ENCODE data around the gene MORN1.

DNA sequence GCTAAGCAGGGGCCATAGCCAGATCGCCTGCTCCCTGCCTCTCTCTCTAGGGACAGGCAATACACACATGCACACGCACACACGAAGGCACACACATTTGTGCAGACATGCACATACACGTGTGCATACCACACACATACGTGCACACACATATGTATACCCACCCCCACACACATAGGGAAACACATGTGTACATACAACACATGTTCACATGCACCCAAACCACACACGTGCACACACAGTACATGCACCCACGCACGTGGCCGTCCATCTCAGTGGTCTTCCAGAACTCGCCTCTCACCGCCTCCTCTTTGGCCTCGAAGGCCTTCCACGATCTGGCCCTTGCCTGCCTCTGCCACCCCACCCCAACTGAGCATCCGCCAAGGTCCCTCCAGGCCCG is 46.3 kb upstream of the MORN1 start:
- TF ChIP-seq, protein P1, sequence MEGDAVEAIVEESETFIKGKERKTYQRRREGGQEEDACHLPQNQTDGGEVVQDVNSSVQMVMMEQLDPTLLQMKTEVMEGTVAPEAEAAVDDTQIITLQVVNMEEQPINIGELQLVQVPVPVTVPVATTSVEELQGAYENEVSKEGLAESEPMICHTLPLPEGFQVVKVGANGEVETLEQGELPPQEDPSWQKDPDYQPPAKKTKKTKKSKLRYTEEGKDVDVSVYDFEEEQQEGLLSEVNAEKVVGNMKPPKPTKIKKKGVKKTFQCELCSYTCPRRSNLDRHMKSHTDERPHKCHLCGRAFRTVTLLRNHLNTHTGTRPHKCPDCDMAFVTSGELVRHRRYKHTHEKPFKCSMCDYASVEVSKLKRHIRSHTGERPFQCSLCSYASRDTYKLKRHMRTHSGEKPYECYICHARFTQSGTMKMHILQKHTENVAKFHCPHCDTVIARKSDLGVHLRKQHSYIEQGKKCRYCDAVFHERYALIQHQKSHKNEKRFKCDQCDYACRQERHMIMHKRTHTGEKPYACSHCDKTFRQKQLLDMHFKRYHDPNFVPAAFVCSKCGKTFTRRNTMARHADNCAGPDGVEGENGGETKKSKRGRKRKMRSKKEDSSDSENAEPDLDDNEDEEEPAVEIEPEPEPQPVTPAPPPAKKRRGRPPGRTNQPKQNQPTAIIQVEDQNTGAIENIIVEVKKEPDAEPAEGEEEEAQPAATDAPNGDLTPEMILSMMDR (IDR thresholded peaks at IDR 0.05; ENCODE audit: poor library complexity, severe bottlenecking): no peak
- no peak for TF ChIP-seq EZH2 (IDR thresholded peaks at IDR 0.05; ENCODE audit: borderline replicate concordance, insufficient read depth, low read length, poor library complexity, severe bottlenecking)
- no peak for TF ChIP-seq TAF1 (IDR thresholded peaks at IDR 0.05; ENCODE audit: low read depth)
- no peak for TF ChIP-seq POLR2AphosphoS5 (IDR thresholded peaks at IDR 0.05)
- TF ChIP-seq, protein P2, sequence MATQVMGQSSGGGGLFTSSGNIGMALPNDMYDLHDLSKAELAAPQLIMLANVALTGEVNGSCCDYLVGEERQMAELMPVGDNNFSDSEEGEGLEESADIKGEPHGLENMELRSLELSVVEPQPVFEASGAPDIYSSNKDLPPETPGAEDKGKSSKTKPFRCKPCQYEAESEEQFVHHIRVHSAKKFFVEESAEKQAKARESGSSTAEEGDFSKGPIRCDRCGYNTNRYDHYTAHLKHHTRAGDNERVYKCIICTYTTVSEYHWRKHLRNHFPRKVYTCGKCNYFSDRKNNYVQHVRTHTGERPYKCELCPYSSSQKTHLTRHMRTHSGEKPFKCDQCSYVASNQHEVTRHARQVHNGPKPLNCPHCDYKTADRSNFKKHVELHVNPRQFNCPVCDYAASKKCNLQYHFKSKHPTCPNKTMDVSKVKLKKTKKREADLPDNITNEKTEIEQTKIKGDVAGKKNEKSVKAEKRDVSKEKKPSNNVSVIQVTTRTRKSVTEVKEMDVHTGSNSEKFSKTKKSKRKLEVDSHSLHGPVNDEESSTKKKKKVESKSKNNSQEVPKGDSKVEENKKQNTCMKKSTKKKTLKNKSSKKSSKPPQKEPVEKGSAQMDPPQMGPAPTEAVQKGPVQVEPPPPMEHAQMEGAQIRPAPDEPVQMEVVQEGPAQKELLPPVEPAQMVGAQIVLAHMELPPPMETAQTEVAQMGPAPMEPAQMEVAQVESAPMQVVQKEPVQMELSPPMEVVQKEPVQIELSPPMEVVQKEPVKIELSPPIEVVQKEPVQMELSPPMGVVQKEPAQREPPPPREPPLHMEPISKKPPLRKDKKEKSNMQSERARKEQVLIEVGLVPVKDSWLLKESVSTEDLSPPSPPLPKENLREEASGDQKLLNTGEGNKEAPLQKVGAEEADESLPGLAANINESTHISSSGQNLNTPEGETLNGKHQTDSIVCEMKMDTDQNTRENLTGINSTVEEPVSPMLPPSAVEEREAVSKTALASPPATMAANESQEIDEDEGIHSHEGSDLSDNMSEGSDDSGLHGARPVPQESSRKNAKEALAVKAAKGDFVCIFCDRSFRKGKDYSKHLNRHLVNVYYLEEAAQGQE (IDR thresholded peaks at IDR 0.05; ENCODE audit: borderline replicate concordance): no peak

Data from neural cell (in vitro differentiated cells).